ENCODE results near the gene GJA1. TPM values are rescaled to one million over a fixed set of nuclear protein-coding genes. Genes with fewer than 3 reads are reported as not detected.

Gene GJA1
- polyA plus RNA-seq, 1 donor from 2014 or later = 3.5 TPM

GRCh38 chr6:121449331-121449730 is 13.9 kb downstream of the GJA1 start:
- TF ChIP-seq EP300 (conservative IDR thresholded peaks at IDR 0.05; ENCODE audit: poor library complexity, severe bottlenecking) = no peak
- no peak for TF ChIP-seq MXI1 (conservative IDR thresholded peaks at IDR 0.05; ENCODE audit: poor library complexity, severe bottlenecking)
- TF ChIP-seq, protein P1, sequence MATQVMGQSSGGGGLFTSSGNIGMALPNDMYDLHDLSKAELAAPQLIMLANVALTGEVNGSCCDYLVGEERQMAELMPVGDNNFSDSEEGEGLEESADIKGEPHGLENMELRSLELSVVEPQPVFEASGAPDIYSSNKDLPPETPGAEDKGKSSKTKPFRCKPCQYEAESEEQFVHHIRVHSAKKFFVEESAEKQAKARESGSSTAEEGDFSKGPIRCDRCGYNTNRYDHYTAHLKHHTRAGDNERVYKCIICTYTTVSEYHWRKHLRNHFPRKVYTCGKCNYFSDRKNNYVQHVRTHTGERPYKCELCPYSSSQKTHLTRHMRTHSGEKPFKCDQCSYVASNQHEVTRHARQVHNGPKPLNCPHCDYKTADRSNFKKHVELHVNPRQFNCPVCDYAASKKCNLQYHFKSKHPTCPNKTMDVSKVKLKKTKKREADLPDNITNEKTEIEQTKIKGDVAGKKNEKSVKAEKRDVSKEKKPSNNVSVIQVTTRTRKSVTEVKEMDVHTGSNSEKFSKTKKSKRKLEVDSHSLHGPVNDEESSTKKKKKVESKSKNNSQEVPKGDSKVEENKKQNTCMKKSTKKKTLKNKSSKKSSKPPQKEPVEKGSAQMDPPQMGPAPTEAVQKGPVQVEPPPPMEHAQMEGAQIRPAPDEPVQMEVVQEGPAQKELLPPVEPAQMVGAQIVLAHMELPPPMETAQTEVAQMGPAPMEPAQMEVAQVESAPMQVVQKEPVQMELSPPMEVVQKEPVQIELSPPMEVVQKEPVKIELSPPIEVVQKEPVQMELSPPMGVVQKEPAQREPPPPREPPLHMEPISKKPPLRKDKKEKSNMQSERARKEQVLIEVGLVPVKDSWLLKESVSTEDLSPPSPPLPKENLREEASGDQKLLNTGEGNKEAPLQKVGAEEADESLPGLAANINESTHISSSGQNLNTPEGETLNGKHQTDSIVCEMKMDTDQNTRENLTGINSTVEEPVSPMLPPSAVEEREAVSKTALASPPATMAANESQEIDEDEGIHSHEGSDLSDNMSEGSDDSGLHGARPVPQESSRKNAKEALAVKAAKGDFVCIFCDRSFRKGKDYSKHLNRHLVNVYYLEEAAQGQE (IDR thresholded peaks at IDR 0.05; ENCODE audit: borderline replicate concordance) = no peak
- no peak for TF ChIP-seq EZH2 (IDR thresholded peaks at IDR 0.05; ENCODE audit: borderline replicate concordance, insufficient read depth, low read length, poor library complexity, severe bottlenecking)
- TF ChIP-seq POLR2AphosphoS5 (IDR thresholded peaks at IDR 0.05) = no peak
- no peak for TF ChIP-seq TAF1 (IDR thresholded peaks at IDR 0.05; ENCODE audit: low read depth)
- no peak for TF ChIP-seq RAD21 (conservative IDR thresholded peaks at IDR 0.05)
- TF ChIP-seq, protein P2, sequence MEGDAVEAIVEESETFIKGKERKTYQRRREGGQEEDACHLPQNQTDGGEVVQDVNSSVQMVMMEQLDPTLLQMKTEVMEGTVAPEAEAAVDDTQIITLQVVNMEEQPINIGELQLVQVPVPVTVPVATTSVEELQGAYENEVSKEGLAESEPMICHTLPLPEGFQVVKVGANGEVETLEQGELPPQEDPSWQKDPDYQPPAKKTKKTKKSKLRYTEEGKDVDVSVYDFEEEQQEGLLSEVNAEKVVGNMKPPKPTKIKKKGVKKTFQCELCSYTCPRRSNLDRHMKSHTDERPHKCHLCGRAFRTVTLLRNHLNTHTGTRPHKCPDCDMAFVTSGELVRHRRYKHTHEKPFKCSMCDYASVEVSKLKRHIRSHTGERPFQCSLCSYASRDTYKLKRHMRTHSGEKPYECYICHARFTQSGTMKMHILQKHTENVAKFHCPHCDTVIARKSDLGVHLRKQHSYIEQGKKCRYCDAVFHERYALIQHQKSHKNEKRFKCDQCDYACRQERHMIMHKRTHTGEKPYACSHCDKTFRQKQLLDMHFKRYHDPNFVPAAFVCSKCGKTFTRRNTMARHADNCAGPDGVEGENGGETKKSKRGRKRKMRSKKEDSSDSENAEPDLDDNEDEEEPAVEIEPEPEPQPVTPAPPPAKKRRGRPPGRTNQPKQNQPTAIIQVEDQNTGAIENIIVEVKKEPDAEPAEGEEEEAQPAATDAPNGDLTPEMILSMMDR (IDR thresholded peaks at IDR 0.05; ENCODE audit: poor library complexity, severe bottlenecking) = no peak
- no peaks in the 10 kb centered on the region for H3K79me2 ChIP-seq (replicated peaks; ENCODE audit: insufficient read depth, low read length)
- no peak overlapping the region for H3K9ac ChIP-seq (ENCODE audit: low read length)
- no peaks in the 10 kb centered on the region for H3K9me3 ChIP-seq (ENCODE audit: low read length)
- H4K20me1 ChIP-seq (ENCODE audit: insufficient read depth) = no peaks in the 10 kb centered on the region
- H3K27ac ChIP-seq (ENCODE audit: low read length) = no peak overlapping the region
- H3F3A ChIP-seq (ENCODE audit: insufficient read depth, low read length, poor library complexity, severe bottlenecking) = no peaks in the 10 kb centered on the region
- H3K27me3 ChIP-seq (ENCODE audit: insufficient read depth, low read depth, low read length) = no peaks in the 10 kb centered on the region
- H3K9me2 ChIP-seq (ENCODE audit: insufficient read depth, low read length) = no peaks in the 10 kb centered on the region
- no peak overlapping the region for H3K4me2 ChIP-seq (ENCODE audit: low read length)
- H3K36me3 ChIP-seq (ENCODE audit: insufficient read depth, low read length) = no peaks in the 10 kb centered on the region
- H2AFZ ChIP-seq (ENCODE audit: low read depth, low read length) = no peak overlapping the region
- H3K4me3 ChIP-seq (ENCODE audit: low read length) = no peak overlapping the region

GRCh38 chr6:121450242-121450641 is 14.8 kb downstream of the GJA1 start:
- no peaks in the 10 kb centered on the region for H3K9me3 ChIP-seq (ENCODE audit: low read length)
- H3K27me3 ChIP-seq (ENCODE audit: insufficient read depth, low read depth, low read length) = no peaks in the 10 kb centered on the region
- H3K9ac ChIP-seq (ENCODE audit: low read length) = no peak overlapping the region
- TF ChIP-seq EP300 (conservative IDR thresholded peaks at IDR 0.05; ENCODE audit: poor library complexity, severe bottlenecking) = no peak
- TF ChIP-seq EZH2 (IDR thresholded peaks at IDR 0.05; ENCODE audit: borderline replicate concordance, insufficient read depth, low read length, poor library complexity, severe bottlenecking) = no peak
- TF ChIP-seq, protein P1 (IDR thresholded peaks at IDR 0.05; ENCODE audit: borderline replicate concordance) = no peak
- TF ChIP-seq, protein P2 (IDR thresholded peaks at IDR 0.05; ENCODE audit: poor library complexity, severe bottlenecking) = no peak
- TF ChIP-seq RAD21 (conservative IDR thresholded peaks at IDR 0.05) = no peak
- TF ChIP-seq MXI1 (conservative IDR thresholded peaks at IDR 0.05; ENCODE audit: poor library complexity, severe bottlenecking) = no peak
- no peak for TF ChIP-seq SMC3 (conservative IDR thresholded peaks at IDR 0.05; ENCODE audit: poor library complexity)
- no peak for TF ChIP-seq POLR2AphosphoS5 (IDR thresholded peaks at IDR 0.05)
- TF ChIP-seq TAF1 (IDR thresholded peaks at IDR 0.05; ENCODE audit: low read depth) = no peak
- H3K4me2 ChIP-seq (ENCODE audit: low read length) = no peak overlapping the region
- H3K36me3 ChIP-seq (ENCODE audit: insufficient read depth, low read length) = no peaks in the 10 kb centered on the region
- H3K9me2 ChIP-seq (ENCODE audit: insufficient read depth, low read length) = no peaks in the 10 kb centered on the region
- H3K27ac ChIP-seq (ENCODE audit: low read length) = no peak overlapping the region
- no peaks in the 10 kb centered on the region for H4K20me1 ChIP-seq (ENCODE audit: insufficient read depth)
- no peak overlapping the region for H3K4me3 ChIP-seq (ENCODE audit: low read length)
- H2AFZ ChIP-seq (ENCODE audit: low read depth, low read length) = no peak overlapping the region
- H3F3A ChIP-seq (ENCODE audit: insufficient read depth, low read length, poor library complexity, severe bottlenecking) = no peaks in the 10 kb centered on the region
- no peaks in the 10 kb centered on the region for H3K79me2 ChIP-seq (replicated peaks; ENCODE audit: insufficient read depth, low read length)
